Measurements from ENCODE around the gene FOLR1. TPM values are rescaled to one million over a fixed set of nuclear protein-coding genes. Genes with fewer than 3 reads are reported as not detected.

The FOLR1 gene
- total RNA-seq, 1 experiment from 2014 or later, result not detected

- CTCF ChIA-PET, result no interaction called here
- POLR2A ChIA-PET (ENCODE audit: low non-redundant PET), result no interaction called here
Observed at GRCh38 chr11:72233773-72234513, 42.0 kb downstream of the FOLR1 start.

GRCh38 chr11:72234514-72234830 lies 42.5 kb downstream of the FOLR1 start:
- TF ChIP-seq EZH2 (IDR thresholded peaks at IDR 0.05; ENCODE audit: borderline replicate concordance, low read depth, low read length, poor library complexity, severe bottlenecking) (no peak), CTCF (conservative IDR thresholded peaks at IDR 0.05; ENCODE audit: low read depth, low read length) (no peak)
- no peaks in the 10 kb centered on the region for H3K9me3 ChIP-seq (ENCODE audit: low read depth, low read length, poor library complexity, severe bottlenecking)
- H3K27me3 ChIP-seq (replicated peaks; ENCODE audit: insufficient read depth, low read depth, low read length, poor library complexity), result peaks cover 7% of the 10 kb centered on the region
- H3K4me1 ChIP-seq (ENCODE audit: insufficient read depth, low read length, poor library complexity, severe bottlenecking), result no peaks in the 10 kb centered on the region
- H3K27ac ChIP-seq (ENCODE audit: low read depth, low read length, poor library complexity, severe bottlenecking), result no peak overlapping the region
- intact Hi-C loops (cut with micrococcal nuclease; ENCODE audit: unreplicated experiment), result no loop called here
- H3K4me3 ChIP-seq (ENCODE audit: low read depth, low read length, poor library complexity, severe bottlenecking), result no peak overlapping the region
- no TSS peak for BruUV-seq (replicated peaks)
- CTCF ChIA-PET, result interaction anchor here (0.6 kb wide), 1 partner anchor 182 kb away, joined by 8 read pairs; no protein-coding TSS in a partner anchor
- no peak for DNase-seq (ENCODE audit: low spot score)
- peaks cover 47% of the 10 kb centered on the region for H3K36me3 ChIP-seq (ENCODE audit: insufficient read depth, low read length, poor library complexity, severe bottlenecking)
- POLR2A ChIA-PET (ENCODE audit: low non-redundant PET), result interaction anchor here (0.6 kb wide), 1 partner anchor 8 kb away, joined by 19 read pairs; no protein-coding TSS in a partner anchor

More at GRCh38 chr11:72233773-72234513, 42.0 kb downstream of the FOLR1 start:
- no peak for DNase-seq (ENCODE audit: low spot score)
- intact Hi-C loops (cut with micrococcal nuclease; ENCODE audit: unreplicated experiment), result no loop called here
- no peak for TF ChIP-seq EZH2 (IDR thresholded peaks at IDR 0.05; ENCODE audit: borderline replicate concordance, low read depth, low read length, poor library complexity, severe bottlenecking)
- TF ChIP-seq CTCF (conservative IDR thresholded peaks at IDR 0.05; ENCODE audit: low read depth, low read length), result no peak
- Histone ChIP-seq H3K4me3 (ENCODE audit: low read depth, low read length, poor library complexity, severe bottlenecking) (no peak overlapping the region), H3K36me3 (ENCODE audit: insufficient read depth, low read length, poor library complexity, severe bottlenecking) (peaks cover 52% of the 10 kb centered on the region), H3K27ac (ENCODE audit: low read depth, low read length, poor library complexity, severe bottlenecking) (no peak overlapping the region), H3K27me3 (replicated peaks; ENCODE audit: insufficient read depth, low read depth, low read length, poor library complexity) (peaks cover 2% of the 10 kb centered on the region), H3K4me1 (ENCODE audit: insufficient read depth, low read length, poor library complexity, severe bottlenecking) (no peaks in the 10 kb centered on the region), H3K9me3 (ENCODE audit: low read depth, low read length, poor library complexity, severe bottlenecking) (no peaks in the 10 kb centered on the region)
- BruUV-seq (replicated peaks), result no TSS peak

- TF ChIP-seq EZH2 (IDR thresholded peaks at IDR 0.05; ENCODE audit: borderline replicate concordance, low read depth, low read length, poor library complexity, severe bottlenecking) (no peak), CTCF (conservative IDR thresholded peaks at IDR 0.05; ENCODE audit: low read depth, low read length) (no peak)
- no peaks in the 10 kb centered on the region for H3K9me3 ChIP-seq (ENCODE audit: low read depth, low read length, poor library complexity, severe bottlenecking)
- POLR2A ChIA-PET (ENCODE audit: low non-redundant PET), result interaction anchor here (0.6 kb wide), 1 partner anchor 9 kb away, joined by 19 read pairs; no protein-coding TSS in a partner anchor
Observed at GRCh38 chr11:72234920-72235319, 43.0 kb downstream of the FOLR1 start.

More at GRCh38 chr11:72234920-72235319, 43.0 kb downstream of the FOLR1 start:
- Histone ChIP-seq H3K27me3 (replicated peaks; ENCODE audit: insufficient read depth, low read depth, low read length, poor library complexity) (peaks cover 12% of the 10 kb centered on the region), H3K36me3 (ENCODE audit: insufficient read depth, low read length, poor library complexity, severe bottlenecking) (peaks cover 43% of the 10 kb centered on the region), H3K4me3 (ENCODE audit: low read depth, low read length, poor library complexity, severe bottlenecking) (no peak overlapping the region), H3K27ac (ENCODE audit: low read depth, low read length, poor library complexity, severe bottlenecking) (no peak overlapping the region), H3K4me1 (ENCODE audit: insufficient read depth, low read length, poor library complexity, severe bottlenecking) (no peaks in the 10 kb centered on the region)
- BruUV-seq (replicated peaks), result no TSS peak
- intact Hi-C loops (cut with micrococcal nuclease; ENCODE audit: unreplicated experiment), result loop anchor here (5.0 kb wide), 1 partner anchor 197 kb away; the partner anchor contains the start of gene CLPB
- CTCF ChIA-PET, result interaction anchor here (0.6 kb wide), 1 partner anchor 181 kb away, joined by 8 read pairs; no protein-coding TSS in a partner anchor
- no peak for DNase-seq (ENCODE audit: low spot score)

Data from A673 (cell line).